Measurements from ENCODE around the gene SYNPO. TPM values are rescaled to one million over a fixed set of nuclear protein-coding genes. Genes with fewer than 3 reads are reported as not detected.

The SYNPO gene
- total RNA-seq, 2 donors from 2014 or later: 32.4 to 62.9 TPM

DNA sequence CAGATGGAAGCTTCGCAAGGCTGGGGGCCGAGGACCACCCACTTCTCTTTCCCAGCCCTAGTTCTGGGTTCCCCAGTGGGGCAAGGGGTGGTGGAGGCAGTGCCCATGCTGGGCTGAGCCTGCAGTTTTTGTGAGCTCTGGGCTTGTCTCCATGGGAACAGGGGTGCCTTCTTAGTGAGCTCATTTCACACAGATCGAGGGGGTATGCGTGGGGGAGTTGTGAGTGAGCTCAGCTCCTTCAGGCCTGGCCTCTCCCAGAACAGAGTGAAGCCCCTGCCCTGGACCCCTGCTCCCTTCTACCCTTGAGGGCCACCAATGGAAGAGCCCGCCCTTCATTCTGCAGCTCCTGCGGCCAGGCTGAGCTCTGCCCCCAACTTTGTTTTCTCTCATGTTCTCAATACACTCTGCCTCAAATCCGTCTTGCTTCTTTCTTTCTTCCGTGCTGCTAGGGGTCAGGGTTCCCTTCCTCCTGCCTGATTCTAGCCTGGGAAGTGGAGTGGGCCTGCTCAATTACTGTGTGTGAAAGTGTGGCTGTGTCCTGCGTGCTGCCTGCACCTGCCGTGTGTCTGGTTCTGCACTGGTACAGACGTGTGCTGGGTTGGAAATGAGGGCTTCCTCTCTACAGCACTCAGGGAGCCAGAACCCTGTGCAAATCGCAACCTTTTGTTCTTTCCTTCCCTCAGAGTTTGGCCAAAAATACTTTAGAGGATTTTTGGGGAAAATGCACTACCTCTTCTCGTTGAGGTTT lies 11.6 kb downstream of the SYNPO start:
- H3K27me3 ChIP-seq: no peaks in the 10 kb centered on the region
- TF ChIP-seq, protein P1, sequence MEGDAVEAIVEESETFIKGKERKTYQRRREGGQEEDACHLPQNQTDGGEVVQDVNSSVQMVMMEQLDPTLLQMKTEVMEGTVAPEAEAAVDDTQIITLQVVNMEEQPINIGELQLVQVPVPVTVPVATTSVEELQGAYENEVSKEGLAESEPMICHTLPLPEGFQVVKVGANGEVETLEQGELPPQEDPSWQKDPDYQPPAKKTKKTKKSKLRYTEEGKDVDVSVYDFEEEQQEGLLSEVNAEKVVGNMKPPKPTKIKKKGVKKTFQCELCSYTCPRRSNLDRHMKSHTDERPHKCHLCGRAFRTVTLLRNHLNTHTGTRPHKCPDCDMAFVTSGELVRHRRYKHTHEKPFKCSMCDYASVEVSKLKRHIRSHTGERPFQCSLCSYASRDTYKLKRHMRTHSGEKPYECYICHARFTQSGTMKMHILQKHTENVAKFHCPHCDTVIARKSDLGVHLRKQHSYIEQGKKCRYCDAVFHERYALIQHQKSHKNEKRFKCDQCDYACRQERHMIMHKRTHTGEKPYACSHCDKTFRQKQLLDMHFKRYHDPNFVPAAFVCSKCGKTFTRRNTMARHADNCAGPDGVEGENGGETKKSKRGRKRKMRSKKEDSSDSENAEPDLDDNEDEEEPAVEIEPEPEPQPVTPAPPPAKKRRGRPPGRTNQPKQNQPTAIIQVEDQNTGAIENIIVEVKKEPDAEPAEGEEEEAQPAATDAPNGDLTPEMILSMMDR (IDR thresholded peaks at IDR 0.05): no peak
- H3K4me3 ChIP-seq: no peak overlapping the region
- H3K27ac ChIP-seq: no peak overlapping the region
- H3K9ac ChIP-seq (ENCODE audit: low read depth in 2 of 2, low read length in 2 of 2): peak overlapping the region in 1 of 2 donors; percentile 9
- intact Hi-C loops (cut with DNase I): loop anchor here (10.0 kb wide), 1 partner anchor 193 kb away; the partner anchor contains the start of gene IRGM
- no peaks in the 10 kb centered on the region for H3K9me3 ChIP-seq
- no peaks in the 10 kb centered on the region for H3K36me3 ChIP-seq
- DNase-seq: no peak
- H3K4me1 ChIP-seq: no peaks in the 10 kb centered on the region

DNA sequence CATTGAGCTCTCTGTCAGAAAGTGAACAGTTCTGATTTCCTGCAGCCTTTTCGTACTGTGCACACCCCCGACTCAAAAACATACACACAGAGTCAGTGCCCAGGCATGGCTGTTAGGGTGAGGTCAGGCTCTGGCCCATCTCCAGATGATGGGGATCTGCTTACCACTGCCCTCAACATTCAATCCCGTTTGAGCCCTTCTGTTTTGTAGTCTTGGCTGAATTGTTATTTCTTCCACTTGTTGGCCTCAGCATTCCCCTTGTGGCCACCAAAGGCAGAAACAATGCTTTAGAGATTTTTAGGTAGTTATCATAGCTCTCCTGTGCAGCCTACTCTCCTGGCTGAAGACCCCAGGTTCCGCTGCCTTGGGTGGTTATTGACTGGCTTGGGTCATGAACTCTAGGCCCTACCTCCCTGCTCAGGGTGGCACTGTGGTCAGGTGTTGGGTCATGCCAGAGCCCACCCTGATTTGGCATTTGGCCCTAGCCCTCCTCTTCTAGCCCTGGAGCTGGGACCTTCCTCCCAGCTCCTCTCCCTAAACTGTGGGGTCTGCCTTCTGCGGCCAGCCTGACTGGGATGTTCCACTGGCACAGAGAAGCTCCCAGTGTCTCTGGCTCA lies 12.8 kb downstream of the SYNPO start:
- no peak overlapping the region for H3K4me3 ChIP-seq
- no peak for DNase-seq
- TF ChIP-seq, protein P1 (IDR thresholded peaks at IDR 0.05): no peak
- no peak overlapping the region for H3K27ac ChIP-seq
- H3K36me3 ChIP-seq: no peaks in the 10 kb centered on the region
- H3K27me3 ChIP-seq: no peaks in the 10 kb centered on the region
- intact Hi-C loops (cut with DNase I): loop anchor here (10.0 kb wide), 1 partner anchor 192 kb away; the partner anchor contains the start of gene IRGM
- no peaks in the 10 kb centered on the region for H3K4me1 ChIP-seq
- H3K9ac ChIP-seq (ENCODE audit: low read depth in 2 of 2, low read length in 2 of 2): no peak overlapping the region
- no peaks in the 10 kb centered on the region for H3K9me3 ChIP-seq

DNA sequence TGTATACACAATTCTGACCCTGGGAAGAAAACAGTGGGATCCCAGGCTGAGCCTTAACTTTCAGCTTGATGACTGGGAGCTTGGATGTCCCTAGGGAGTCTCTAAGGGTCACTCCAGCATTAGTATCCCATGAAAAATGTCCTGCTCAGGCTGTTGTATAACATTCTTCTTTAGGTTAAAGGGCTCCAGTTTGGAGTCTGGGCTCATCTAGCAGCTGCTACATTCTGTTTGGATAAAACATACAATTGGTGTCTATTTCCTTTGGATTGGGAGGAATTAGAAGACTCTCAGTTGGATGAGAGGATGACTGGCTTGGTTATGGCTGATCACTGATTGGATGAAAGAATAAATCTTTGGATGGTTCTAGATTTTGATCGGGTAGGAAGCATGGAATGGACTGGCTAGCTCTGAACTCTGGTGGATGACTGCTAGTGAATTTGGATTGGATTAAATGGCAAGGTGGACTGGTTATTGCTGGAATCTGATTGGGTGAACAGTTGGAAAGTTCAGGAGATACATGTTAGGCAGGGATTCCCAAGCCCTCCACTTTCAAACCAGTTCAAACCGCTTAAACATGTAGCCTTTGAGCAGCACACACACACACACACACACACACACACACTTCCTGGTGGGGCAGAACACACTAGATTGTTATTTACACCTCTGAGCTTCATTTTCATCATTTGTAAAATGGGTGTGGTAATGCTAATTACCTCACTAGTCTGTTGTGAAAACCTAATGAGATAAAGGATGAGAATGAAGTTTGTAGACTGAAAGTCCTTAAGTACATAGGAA lies 13.5 kb downstream of the SYNPO start:
- Histone ChIP-seq H3K27ac (no peak overlapping the region), H3K4me3 (no peak overlapping the region), H3K27me3 (no peaks in the 10 kb centered on the region), H3K36me3 (no peaks in the 10 kb centered on the region), H3K4me1 (no peaks in the 10 kb centered on the region), H3K9me3 (no peaks in the 10 kb centered on the region), H3K9ac (ENCODE audit: low read depth in 2 of 2, low read length in 2 of 2) (peak overlapping the region in 1 of 2 donors; percentile 34)
- TF ChIP-seq, protein P1 (IDR thresholded peaks at IDR 0.05): no peak
- DNase-seq: no peak
- intact Hi-C loops (cut with DNase I): loop anchor here (10.0 kb wide), 1 partner anchor 191 kb away; the partner anchor contains the start of gene IRGM

DNA sequence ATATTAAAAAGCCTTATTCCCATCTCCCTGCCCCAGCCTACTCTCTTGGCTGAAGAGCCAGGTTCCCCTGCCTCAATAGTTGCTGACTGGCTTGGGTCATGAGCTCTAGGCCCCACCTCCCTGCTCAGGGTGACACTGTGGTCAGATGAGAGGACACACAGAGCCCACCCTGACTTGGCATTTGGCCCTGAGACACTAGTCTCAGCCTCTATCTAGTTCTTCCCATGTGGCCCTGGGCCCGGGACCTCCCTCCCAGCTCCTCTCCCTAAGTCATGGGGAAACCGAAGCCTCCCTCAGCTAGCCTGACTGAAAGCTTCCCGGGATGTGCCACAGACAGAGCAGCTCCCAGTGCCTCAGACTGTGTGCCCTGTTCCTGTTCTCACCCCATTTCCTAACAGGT lies 14.8 kb downstream of the SYNPO start:
- Histone ChIP-seq H3K9me3 (no peaks in the 10 kb centered on the region), H3K4me1 (no peaks in the 10 kb centered on the region), H3K36me3 (no peaks in the 10 kb centered on the region), H3K27ac (no peak overlapping the region), H3K27me3 (no peaks in the 10 kb centered on the region), H3K9ac (ENCODE audit: low read depth in 2 of 2, low read length in 2 of 2) (no peak overlapping the region), H3K4me3 (no peak overlapping the region)
- DNase-seq: peak; percentile 18
- intact Hi-C loops (cut with DNase I): loop anchor here (10.0 kb wide), 1 partner anchor 190 kb away; the partner anchor contains the start of gene IRGM
- TF ChIP-seq, protein P1 (IDR thresholded peaks at IDR 0.05): no peak

Measured in colonic mucosa (tissue), 4 donors.